Activated naive CD4-positive, alpha-beta T cell treated with anti-CD3 and anti-CD28 coated beads, Interleukin-2, amount 50 U/mL, for 72 hours (primary cell): Measurements from ENCODE around the gene SPSB1. TPM values are rescaled to one million over a fixed set of nuclear protein-coding genes. Genes with fewer than 3 reads are reported as not detected.
A peak's percentile ranks its signal among the peaks of the same experiment; 100 is the strongest.

Source experiments
- ATAC-seq, 2 donors: fragments of 150-1000 bp; cut with Tn5 transposase; 2 replicates each; pipeline ENCODE4 v1.10.0; 2021; ENCODE audit warnings: mild to moderate bottlenecking in 2 of 2, moderate library complexity in 2 of 2
- DNase-seq, 2 donors: peaks; one replicate each; pipeline ENCODE4 v3.0.0; 2021 to 2022; ENCODE audit warnings: low spot score in 2 of 2
- H3K27ac Mint-ChIP-seq, 2 donors: one replicate each; pipeline ENCODE4 v1.8.0; 2022; ENCODE audit warnings: mild to moderate bottlenecking in 2 of 2, mixed read lengths in 2 of 2
- H3K36me3 Mint-ChIP-seq, 2 donors: one replicate each; pipeline ENCODE4 v1.8.0; 2022; ENCODE audit warnings: mixed read lengths in 2 of 2
- H3K9me3 Mint-ChIP-seq, 2 donors: one replicate each; pipeline ENCODE4 v1.8.0; 2022; ENCODE audit warnings: mixed read lengths in 2 of 2
- total RNA-seq, 2 donors: library from RNA; stranded (reverse); gene quantifications; one replicate each; pipeline ENCODE4 v1.2.3, GENCODE V29; 2022

SPSB1 gene
- total RNA-seq, 2 donors from 2014 or later: 3.8 to 12.6 TPM

DNA sequence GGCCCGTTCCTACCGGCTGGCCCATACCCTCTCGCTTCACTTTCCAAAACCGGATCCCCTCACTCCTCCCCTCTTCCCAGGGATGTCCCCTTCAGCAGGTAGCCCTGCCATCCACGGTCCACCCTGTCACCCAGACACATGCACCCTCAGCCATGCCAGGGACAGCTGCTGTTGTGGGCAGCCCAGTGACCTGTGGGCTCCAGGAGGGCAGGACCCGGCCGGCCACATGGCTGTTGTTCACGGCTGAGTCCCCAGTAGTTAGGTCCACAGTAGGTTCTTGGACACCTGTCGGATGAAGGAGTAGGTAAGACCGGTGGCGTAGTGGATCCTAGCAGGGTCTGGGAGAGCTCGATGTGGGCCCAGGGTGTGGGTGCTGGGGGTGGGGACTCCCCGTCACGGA lies 12.5 kb downstream of the SPSB1 start:
- peak overlapping the region in 1 of 2 donors; percentile 27 for H3K27ac Mint-ChIP-seq
- ATAC-seq (no peak), DNase-seq (no peak)
- no peaks in the 10 kb centered on the region for H3K9me3 Mint-ChIP-seq
- peaks cover 0 to 10% of the 10 kb centered on the region in 2 donors for H3K36me3 Mint-ChIP-seq

- Mint-ChIP-seq H3K27ac (no peak overlapping the region), H3K9me3 (no peaks in the 10 kb centered on the region), H3K36me3 (peaks cover 0 to 3% of the 10 kb centered on the region in 2 donors)
- no peak for DNase-seq
- no peak for ATAC-seq
Observed at GRCh38 chr1:9306006-9306405, 13.3 kb downstream of the SPSB1 start.

GRCh38 chr1:9307303-9307702 lies 14.6 kb downstream of the SPSB1 start:
- no peak for DNase-seq
- ATAC-seq: no peak
- H3K27ac Mint-ChIP-seq: no peak overlapping the region
- H3K9me3 Mint-ChIP-seq: no peaks in the 10 kb centered on the region
- H3K36me3 Mint-ChIP-seq: no peaks in the 10 kb centered on the region

GRCh38 chr1:9308236-9308785 lies 15.6 kb downstream of the SPSB1 start:
- DNase-seq (no peak), ATAC-seq (no peak)
- Mint-ChIP-seq H3K36me3 (no peaks in the 10 kb centered on the region), H3K9me3 (no peaks in the 10 kb centered on the region), H3K27ac (peak overlapping the region in 1 of 2 donors; percentile 59)

GRCh38 chr1:9309080-9309479 lies 16.4 kb downstream of the SPSB1 start:
- ATAC-seq (no peak), DNase-seq (no peak)
- H3K27ac Mint-ChIP-seq: peak overlapping the region in 1 of 2 donors; percentile 59
- H3K36me3 Mint-ChIP-seq: no peaks in the 10 kb centered on the region
- H3K9me3 Mint-ChIP-seq: no peaks in the 10 kb centered on the region

DNA sequence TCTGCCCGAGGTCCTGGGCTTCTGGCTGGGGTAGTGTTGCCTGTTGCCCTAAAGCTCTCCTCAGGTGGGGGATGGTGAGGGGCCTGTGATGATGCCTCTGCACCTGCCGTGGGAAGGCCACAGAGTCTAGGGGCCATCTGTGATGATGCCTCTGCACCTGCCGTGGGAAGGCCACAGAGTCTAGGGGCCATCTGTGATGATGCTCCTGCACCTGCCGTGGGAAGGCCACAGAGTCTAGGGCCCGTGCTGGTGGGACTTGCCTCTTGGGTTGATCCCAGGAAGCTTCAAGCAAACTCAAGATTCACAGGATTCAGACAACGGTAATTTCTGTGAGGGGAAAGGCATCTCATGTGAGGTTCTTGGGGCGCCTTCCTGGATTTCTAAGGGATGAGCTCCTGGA lies 17.3 kb downstream of the SPSB1 start:
- no peaks in the 10 kb centered on the region for H3K36me3 Mint-ChIP-seq

DNA sequence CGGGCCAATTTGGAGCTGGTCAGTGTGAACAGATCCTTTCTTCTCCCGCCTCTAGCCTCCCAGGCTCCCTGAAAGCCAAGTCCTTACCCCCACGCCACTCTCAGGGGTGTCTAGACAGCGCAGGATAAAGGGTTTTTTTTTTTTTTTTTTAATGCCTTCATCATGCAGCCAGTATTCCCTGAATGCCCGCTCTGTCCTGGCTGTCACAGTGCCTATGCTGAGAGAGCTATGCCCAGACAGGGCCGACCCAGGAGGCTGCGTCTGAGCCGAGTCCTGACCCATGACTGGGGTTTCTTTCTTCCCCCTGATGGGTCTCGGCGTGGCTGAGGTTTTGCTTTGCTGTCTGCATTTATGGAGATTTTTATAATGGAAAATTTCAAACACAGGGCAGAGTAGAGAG lies 18.3 kb downstream of the SPSB1 start:
- H3K27ac Mint-ChIP-seq: no peak overlapping the region
- H3K9me3 Mint-ChIP-seq: no peaks in the 10 kb centered on the region
- DNase-seq (no peak), ATAC-seq (no peak)
- H3K36me3 Mint-ChIP-seq: no peaks in the 10 kb centered on the region

More for the DNA sequence above, 17.3 kb downstream of the SPSB1 start:
- H3K27ac Mint-ChIP-seq: no peak overlapping the region
- no peaks in the 10 kb centered on the region for H3K9me3 Mint-ChIP-seq
- ATAC-seq (no peak), DNase-seq (no peak)

GRCh38 chr1:9311479-9311878 lies 18.8 kb downstream of the SPSB1 start:
- Mint-ChIP-seq H3K36me3 (no peaks in the 10 kb centered on the region), H3K9me3 (no peaks in the 10 kb centered on the region), H3K27ac (no peak overlapping the region)
- ATAC-seq (no peak), DNase-seq (no peak)

GRCh38 chr1:9312168-9312720 lies 19.6 kb downstream of the SPSB1 start:
- H3K27ac Mint-ChIP-seq: no peak overlapping the region
- H3K9me3 Mint-ChIP-seq: no peaks in the 10 kb centered on the region
- no peak for ATAC-seq
- no peaks in the 10 kb centered on the region for H3K36me3 Mint-ChIP-seq
- DNase-seq: no peak

- no peak overlapping the region for H3K27ac Mint-ChIP-seq
- no peaks in the 10 kb centered on the region for H3K36me3 Mint-ChIP-seq
- ATAC-seq (no peak), DNase-seq (no peak)
- H3K9me3 Mint-ChIP-seq: no peaks in the 10 kb centered on the region
Observed at GRCh38 chr1:9313576-9313975, 20.9 kb downstream of the SPSB1 start.

- ATAC-seq: no peak
- Mint-ChIP-seq H3K9me3 (no peaks in the 10 kb centered on the region), H3K27ac (peak overlapping the region; percentile 82 to 84), H3K36me3 (no peaks in the 10 kb centered on the region)
- no peak for DNase-seq
Observed at GRCh38 chr1:9314111-9314510, 21.4 kb downstream of the SPSB1 start.

- ATAC-seq: no peak
- Mint-ChIP-seq H3K27ac (peak overlapping the region; percentile 84 to 99), H3K36me3 (no peaks in the 10 kb centered on the region), H3K9me3 (no peaks in the 10 kb centered on the region)
- DNase-seq: no peak
Observed at GRCh38 chr1:9314711-9315379, 22.2 kb downstream of the SPSB1 start.

GRCh38 chr1:9315411-9316079 lies 22.9 kb downstream of the SPSB1 start:
- no peaks in the 10 kb centered on the region for H3K9me3 Mint-ChIP-seq
- ATAC-seq (peak; percentile 78 to 88), DNase-seq (peak; percentile 66 to 73)
- H3K27ac Mint-ChIP-seq: peak overlapping the region; percentile 84 to 99
- no peaks in the 10 kb centered on the region for H3K36me3 Mint-ChIP-seq

- H3K27ac Mint-ChIP-seq: peak overlapping the region; percentile 84 to 99
- DNase-seq (peak in 1 of 2 donors; percentile 42), ATAC-seq (peak; percentile 50 to 52)
- H3K9me3 Mint-ChIP-seq: no peaks in the 10 kb centered on the region
- no peaks in the 10 kb centered on the region for H3K36me3 Mint-ChIP-seq
Observed at GRCh38 chr1:9316080-9316444, 23.4 kb downstream of the SPSB1 start.

DNA sequence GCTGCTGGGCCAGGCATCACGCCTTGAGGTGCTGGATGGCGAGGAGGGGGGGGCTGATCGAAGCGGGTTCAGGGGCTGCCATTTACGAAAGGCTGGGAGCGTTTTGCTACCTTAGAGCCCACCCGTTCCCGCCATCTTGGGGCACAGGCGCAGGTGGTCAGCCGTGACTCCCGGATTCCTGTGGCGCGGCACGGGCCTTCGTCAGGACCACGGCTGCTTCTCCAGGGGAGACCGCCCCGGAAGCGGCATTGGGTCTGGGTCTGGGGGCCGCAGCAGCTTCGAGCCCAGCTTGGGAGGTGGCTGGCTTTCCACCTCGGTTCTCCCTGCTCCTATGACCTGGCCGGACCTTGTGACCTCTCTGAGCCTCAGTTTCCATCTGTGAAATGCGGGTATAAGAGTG lies 23.8 kb downstream of the SPSB1 start:
- Mint-ChIP-seq H3K9me3 (no peaks in the 10 kb centered on the region), H3K27ac (peak overlapping the region; percentile 36 to 84), H3K36me3 (no peaks in the 10 kb centered on the region)
- DNase-seq (no peak), ATAC-seq (no peak)

DNA sequence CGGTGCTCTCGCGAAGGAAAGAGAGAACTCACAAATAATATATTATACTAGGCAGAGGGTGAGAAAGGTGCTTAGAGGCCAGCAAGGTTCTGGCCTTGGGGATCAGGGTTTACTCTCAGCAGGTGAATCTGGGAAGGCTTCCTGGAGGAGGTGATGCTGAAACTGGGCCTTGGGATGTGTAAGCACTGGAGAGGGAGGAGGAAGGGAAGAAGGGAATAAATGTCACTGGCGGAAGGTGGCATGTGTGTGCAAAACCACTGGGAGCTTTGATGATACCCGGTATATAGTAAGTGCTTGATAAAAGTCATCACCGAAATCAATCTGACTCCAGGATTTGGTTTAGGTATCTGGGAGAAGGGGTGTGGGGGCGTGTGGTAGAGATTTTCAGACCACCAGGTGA lies 24.4 kb downstream of the SPSB1 start:
- peak overlapping the region; percentile 82 to 84 for H3K27ac Mint-ChIP-seq
- no peaks in the 10 kb centered on the region for H3K9me3 Mint-ChIP-seq
- ATAC-seq (no peak), DNase-seq (no peak)
- H3K36me3 Mint-ChIP-seq: no peaks in the 10 kb centered on the region

DNA sequence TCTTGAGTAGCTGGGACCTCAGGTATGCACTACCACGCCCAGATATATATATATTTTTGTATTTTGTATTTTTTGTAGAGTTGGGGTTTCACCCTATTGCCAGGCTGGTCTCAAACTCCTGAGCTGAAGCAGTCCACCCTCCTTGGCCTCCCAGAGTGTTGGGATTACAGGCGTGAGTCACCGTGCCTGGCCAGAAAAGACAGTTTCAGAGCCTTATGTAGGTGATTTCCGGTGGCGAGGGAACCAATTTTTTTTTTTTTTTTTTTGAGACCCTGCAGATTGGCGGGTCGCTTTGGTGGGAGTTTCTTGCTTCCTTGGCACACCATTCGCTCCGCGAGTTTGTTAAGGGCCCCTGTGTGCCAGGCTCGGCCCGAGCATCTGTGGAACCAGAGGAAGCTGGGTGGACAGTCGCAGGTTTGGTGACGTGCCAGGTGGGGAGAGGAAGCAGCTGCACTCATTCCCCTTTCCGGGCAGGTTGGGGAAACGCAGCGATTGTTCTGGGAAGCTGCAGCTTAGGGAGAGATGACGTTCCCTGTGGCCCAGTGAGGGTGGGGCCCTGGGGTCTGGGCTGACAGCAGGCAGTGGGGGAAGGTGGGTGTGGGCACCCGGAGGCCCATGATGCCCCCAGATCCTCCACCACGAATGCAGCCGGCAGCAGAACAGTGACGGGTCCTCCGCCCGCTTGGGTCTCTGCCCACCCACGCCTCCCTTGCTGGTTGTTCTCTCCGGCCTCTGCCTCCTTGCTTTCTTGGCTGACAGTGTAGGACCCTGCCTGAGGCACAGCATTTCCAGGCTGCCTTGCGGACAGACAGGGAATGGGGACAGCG lies 25.1 kb downstream of the SPSB1 start:
- no peak for ATAC-seq
- DNase-seq: no peak

More for the DNA sequence above, 25.1 kb downstream of the SPSB1 start:
- no peaks in the 10 kb centered on the region for H3K9me3 Mint-ChIP-seq
- H3K36me3 Mint-ChIP-seq: no peaks in the 10 kb centered on the region
- peak overlapping the region; percentile 82 to 84 for H3K27ac Mint-ChIP-seq
